Activated naive CD8-positive, alpha-beta T cell treated with anti-CD3 and anti-CD28 coated beads for 36 hours (primary cell): ENCODE results near the gene C11orf87. TPM values are rescaled to one million over a fixed set of nuclear protein-coding genes. Genes with fewer than 3 reads are reported as not detected.

ENCODE experiments used
- DNase-seq: peaks from one replicate; pipeline ENCODE4 v3.0.0; 2021
- H3K27ac Mint-ChIP-seq: one replicate; pipeline ENCODE4 v1.8.0; 2022; ENCODE audit warnings: mild to moderate bottlenecking, moderate library complexity, mixed read lengths
- H3K27me3 Mint-ChIP-seq: one replicate; pipeline ENCODE4 v1.8.0; 2022; ENCODE audit warnings: mild to moderate bottlenecking, mixed read lengths
- H3K36me3 Mint-ChIP-seq: one replicate; pipeline ENCODE4 v1.8.0; 2021; ENCODE audit warnings: mild to moderate bottlenecking, mixed read lengths
- H3K4me1 Mint-ChIP-seq: one replicate; pipeline ENCODE4 v1.8.0; 2021; ENCODE audit warnings: mixed read lengths
- H3K4me3 Mint-ChIP-seq: one replicate; pipeline ENCODE4 v1.8.0; 2022; ENCODE audit warnings: mild to moderate bottlenecking, moderate library complexity, mixed read lengths
- H3K9me3 Mint-ChIP-seq: one replicate; pipeline ENCODE4 v1.8.0; 2022; ENCODE audit warnings: mixed read lengths
- total RNA-seq, 2 experiments: library from RNA; stranded (reverse); gene quantifications; one replicate each; pipeline ENCODE4 v1.2.3, GENCODE V29; 2021

C11orf87 gene
- total RNA-seq, 2 experiments from 2014 or later: not detected

DNA sequence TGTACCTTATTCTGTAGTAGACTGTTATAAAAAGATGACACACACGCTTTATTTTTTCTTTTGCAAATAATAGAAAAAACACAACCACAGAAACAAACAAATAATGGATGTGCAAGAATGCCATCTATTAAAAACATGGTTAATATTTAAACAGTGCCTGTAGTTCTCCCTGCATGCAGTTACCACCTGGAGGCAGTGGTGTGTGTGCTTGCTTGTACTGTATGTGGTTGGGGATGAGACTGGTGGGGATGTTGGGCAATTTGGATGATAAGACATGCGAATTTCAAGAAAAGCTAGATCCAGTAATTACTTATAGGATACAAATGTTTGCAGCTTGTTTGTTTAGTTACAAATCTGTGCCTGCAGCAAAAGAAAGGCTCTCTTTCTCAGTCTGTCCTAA, 3.6 kb downstream of the C11orf87 start:
- H3K9me3 Mint-ChIP-seq: no peaks in the 10 kb centered on the region
- H3K36me3 Mint-ChIP-seq: peaks cover 2% of the 10 kb centered on the region
- H3K27ac Mint-ChIP-seq: no peak overlapping the region
- no peak for DNase-seq
- H3K4me3 Mint-ChIP-seq: no peak overlapping the region
- H3K27me3 Mint-ChIP-seq: peaks cover 46% of the 10 kb centered on the region
- H3K4me1 Mint-ChIP-seq: no peaks in the 10 kb centered on the region

DNA sequence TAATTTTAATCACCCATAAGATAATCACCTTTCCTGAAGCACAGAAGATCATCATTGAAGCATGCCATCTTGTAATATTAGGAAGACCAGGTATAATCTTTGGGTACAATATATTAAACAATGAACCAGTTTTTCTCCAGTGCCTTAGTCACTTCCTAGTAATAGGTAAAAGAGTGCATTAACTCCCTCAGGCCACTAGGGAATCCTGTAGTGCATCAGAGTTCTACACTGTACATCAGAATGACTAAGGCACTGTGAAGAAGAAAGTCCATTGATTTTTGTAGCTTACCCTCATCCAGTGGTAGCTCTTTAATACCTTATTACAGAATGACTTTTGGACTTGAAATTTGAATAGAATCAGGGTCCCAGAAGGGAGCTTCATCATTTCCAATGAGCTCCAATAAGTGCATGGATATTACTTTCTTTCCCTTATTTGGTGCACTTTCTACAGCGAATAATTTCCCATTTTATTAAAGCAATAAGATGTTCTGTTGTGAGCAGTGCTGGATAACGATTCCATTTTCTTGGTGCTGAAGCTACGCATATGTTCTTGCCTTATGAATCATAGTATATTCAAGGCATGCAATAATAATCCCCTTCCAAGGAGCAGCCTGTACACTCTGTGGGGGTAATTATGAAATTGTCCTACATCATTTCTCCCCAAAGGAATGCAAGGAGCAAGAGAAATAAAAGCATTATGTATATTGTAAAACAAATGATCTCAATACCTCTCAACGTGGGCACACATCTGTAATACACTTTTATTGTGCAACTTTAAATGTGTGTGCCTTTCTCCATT, 4.7 kb downstream of the C11orf87 start:
- H3K4me3 Mint-ChIP-seq: no peak overlapping the region
- H3K36me3 Mint-ChIP-seq: peaks cover 2% of the 10 kb centered on the region
- H3K9me3 Mint-ChIP-seq: no peaks in the 10 kb centered on the region
- no peak overlapping the region for H3K27ac Mint-ChIP-seq
- no peak for DNase-seq
- H3K27me3 Mint-ChIP-seq: peaks cover 36% of the 10 kb centered on the region
- H3K4me1 Mint-ChIP-seq: no peaks in the 10 kb centered on the region

DNA sequence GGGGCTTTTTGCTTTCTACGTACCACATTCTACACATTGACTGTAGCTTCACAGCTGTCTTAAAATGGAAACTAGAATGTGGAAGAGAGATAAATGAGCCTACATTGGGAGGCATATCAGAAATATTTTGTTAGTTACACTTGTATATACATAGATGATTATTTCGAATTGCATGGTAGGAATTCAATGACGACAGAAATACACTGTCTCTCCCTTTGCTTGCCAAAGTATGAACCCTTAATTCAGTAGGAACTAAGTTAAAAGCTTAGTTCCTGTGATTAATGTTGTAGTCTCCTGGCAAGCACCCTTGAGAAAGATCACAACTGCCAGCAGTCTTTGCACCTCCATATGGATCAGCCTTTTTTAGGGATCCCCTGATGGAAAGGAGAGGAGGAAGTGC, 10.1 kb downstream of the C11orf87 start:
- H3K9me3 Mint-ChIP-seq: no peaks in the 10 kb centered on the region
- no peak overlapping the region for H3K4me3 Mint-ChIP-seq
- no peaks in the 10 kb centered on the region for H3K36me3 Mint-ChIP-seq
- DNase-seq: no peak
- H3K27me3 Mint-ChIP-seq: no peaks in the 10 kb centered on the region
- H3K4me1 Mint-ChIP-seq: no peaks in the 10 kb centered on the region
- H3K27ac Mint-ChIP-seq: no peak overlapping the region

DNA sequence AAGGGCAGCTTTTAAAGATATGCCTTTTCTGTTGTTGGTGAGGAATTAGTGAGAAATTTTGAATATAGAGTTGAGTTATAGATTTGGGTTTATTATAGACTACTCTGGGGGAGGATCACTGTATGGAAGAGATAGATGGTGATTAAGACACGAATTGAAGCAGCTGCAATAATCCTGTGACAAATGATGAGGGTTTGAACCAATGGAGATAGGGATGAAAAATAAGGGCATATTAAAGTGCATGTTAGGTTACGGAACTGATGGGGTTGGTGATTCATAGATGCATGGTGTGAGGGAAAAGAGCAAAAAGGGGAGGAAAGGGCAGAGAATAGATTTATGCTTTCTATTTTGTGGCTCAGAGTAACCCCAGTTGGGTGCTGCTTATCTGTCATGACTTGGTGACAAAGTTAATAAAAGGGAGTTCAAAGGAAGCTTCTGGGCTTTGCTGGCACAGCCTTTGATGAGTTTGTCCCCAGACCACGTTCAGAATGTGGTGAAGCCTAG, 11.8 kb downstream of the C11orf87 start:
- Mint-ChIP-seq H3K4me1 (no peaks in the 10 kb centered on the region), H3K4me3 (no peak overlapping the region), H3K27me3 (no peaks in the 10 kb centered on the region), H3K27ac (no peak overlapping the region), H3K9me3 (no peaks in the 10 kb centered on the region), H3K36me3 (no peaks in the 10 kb centered on the region)
- no peak for DNase-seq

DNA sequence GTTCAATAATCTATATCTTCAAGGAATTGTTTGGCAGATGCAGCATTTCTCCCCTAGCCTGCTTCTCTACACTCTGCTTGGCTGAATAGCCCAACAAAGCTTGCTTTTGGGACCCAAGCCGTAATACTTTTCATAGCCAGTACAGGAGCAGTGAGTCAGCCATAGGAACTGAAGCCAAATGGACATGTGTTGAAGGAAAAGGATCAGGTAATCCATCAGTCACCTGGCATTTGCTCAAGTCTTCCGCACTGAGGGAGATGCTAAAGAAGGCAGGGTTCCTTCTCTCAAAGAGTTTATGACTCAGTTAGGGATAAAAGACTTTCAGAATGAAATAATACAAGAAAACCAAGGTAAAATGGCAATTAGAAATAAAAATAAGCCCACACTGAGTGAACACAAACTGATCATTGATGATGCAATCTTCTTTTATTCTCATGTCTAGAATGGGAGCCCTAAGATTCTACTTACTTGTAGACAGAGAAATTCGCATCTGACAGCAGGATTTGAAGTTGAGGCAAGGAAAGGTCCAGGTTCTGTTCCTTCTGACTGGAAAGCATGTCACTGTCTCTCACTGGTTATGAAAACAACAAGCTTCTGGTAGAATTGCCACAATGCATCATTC, 13.2 kb downstream of the C11orf87 start:
- no peaks in the 10 kb centered on the region for H3K36me3 Mint-ChIP-seq
- DNase-seq: no peak
- H3K9me3 Mint-ChIP-seq: no peaks in the 10 kb centered on the region
- no peaks in the 10 kb centered on the region for H3K4me1 Mint-ChIP-seq
- H3K27me3 Mint-ChIP-seq: no peaks in the 10 kb centered on the region
- H3K27ac Mint-ChIP-seq: no peak overlapping the region
- no peak overlapping the region for H3K4me3 Mint-ChIP-seq

DNA sequence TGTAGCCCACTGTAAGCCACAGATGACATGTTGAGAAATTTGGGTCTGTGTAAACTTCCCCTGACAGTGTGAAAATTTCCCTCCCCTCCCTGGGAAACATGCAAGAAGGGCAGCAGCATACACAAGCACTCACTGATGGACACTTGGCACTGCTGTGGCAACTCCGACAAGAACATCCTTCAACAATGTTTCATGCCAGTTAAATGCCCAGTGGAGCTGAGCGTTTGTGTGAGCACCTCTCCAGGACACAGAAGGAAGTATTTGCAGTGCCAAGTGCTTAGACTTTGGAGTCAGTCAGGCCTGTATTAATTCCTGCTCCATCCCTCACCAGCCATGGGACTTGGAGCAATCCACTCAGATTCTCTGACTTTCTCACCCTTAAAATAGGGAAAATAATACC, 17.7 kb downstream of the C11orf87 start:
- no peak for DNase-seq
- H3K27me3 Mint-ChIP-seq: peaks cover 3% of the 10 kb centered on the region
- H3K9me3 Mint-ChIP-seq: no peaks in the 10 kb centered on the region
- no peak overlapping the region for H3K27ac Mint-ChIP-seq
- H3K36me3 Mint-ChIP-seq: no peaks in the 10 kb centered on the region
- no peaks in the 10 kb centered on the region for H3K4me1 Mint-ChIP-seq
- H3K4me3 Mint-ChIP-seq: no peak overlapping the region

DNA sequence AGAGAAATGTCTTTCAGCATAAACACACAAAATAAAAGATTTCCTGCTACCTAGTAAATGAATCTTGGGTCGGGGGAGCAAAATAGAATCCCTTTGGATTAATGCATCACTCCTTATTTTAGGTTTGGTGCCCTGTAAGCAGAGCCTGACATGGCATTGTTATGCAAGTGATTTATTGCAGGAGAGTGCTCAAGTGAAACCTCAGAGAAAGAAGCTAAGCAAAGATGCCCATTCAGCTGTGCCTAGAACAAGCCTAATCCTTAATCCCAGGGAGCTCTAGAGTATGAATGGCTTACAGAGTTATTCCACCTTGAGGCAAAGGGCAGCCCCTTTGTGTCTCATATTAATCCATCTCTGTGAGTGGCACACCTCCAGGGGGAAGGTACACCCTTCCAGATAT, 21.1 kb downstream of the C11orf87 start:
- peaks cover 3% of the 10 kb centered on the region for H3K27me3 Mint-ChIP-seq
- no peaks in the 10 kb centered on the region for H3K9me3 Mint-ChIP-seq
- DNase-seq: no peak
- no peak overlapping the region for H3K4me3 Mint-ChIP-seq
- H3K36me3 Mint-ChIP-seq: no peaks in the 10 kb centered on the region
- H3K27ac Mint-ChIP-seq: no peak overlapping the region
- no peaks in the 10 kb centered on the region for H3K4me1 Mint-ChIP-seq

DNA sequence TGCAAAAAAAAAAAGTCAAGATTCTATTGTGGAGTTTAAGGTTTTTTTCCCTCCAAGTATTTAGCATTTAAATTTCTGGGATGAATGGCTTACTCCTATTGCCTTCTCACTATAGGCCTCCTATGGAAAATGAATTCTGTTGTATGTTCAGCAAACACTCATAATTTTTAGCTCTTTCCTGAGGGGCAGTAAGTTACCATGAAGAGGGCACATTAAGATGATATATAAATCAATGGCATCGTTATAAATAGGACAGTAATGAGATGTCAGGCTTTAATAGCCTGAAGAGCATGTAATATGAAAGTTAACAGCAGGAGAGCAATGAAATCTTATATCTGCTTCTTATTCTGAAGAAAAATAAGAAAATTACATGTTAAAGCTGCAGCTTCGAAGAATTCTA, 32.9 kb downstream of the C11orf87 start:
- Mint-ChIP-seq H3K27ac (no peak overlapping the region), H3K4me3 (no peak overlapping the region), H3K9me3 (no peaks in the 10 kb centered on the region), H3K36me3 (no peaks in the 10 kb centered on the region), H3K27me3 (no peaks in the 10 kb centered on the region), H3K4me1 (no peaks in the 10 kb centered on the region)
- no peak for DNase-seq
